Esophagus squamous epithelium (tissue), 4 donors: ENCODE measurements around the gene CDH15.

Experiments
- CTCF ChIP-seq, 6 experiments: fragments of 450-650 bp in 4 of 6; fragments of 200-600 bp in 2 of 6; sonication (generic) in 2 of 6; IDR thresholded peaks; one replicate each; pipeline ENCODE4 v1.5.1; 2016 to 2019; ENCODE audit warnings: antibody characterized with exemption in 6 of 6, mild to moderate bottlenecking in 4 of 6, moderate library complexity in 4 of 6
- POLR2A ChIP-seq, 4 donors: fragments of 450-650 bp; IDR thresholded peaks; one replicate each; pipeline ENCODE4 v1.6.1; 2017; ENCODE audit warnings: antibody characterized with exemption in 4 of 4, mild to moderate bottlenecking in 4 of 4, moderate library complexity in 3 of 4

GRCh38 chr16:89230255-89230654, 58.7 kb downstream of the CDH15 start:
- TF ChIP-seq CTCF (IDR thresholded peaks at IDR 0.05) (no peak), POLR2A (IDR thresholded peaks at IDR 0.05) (no peak)
